ENCODE results near the gene NAPSA.

DNA sequence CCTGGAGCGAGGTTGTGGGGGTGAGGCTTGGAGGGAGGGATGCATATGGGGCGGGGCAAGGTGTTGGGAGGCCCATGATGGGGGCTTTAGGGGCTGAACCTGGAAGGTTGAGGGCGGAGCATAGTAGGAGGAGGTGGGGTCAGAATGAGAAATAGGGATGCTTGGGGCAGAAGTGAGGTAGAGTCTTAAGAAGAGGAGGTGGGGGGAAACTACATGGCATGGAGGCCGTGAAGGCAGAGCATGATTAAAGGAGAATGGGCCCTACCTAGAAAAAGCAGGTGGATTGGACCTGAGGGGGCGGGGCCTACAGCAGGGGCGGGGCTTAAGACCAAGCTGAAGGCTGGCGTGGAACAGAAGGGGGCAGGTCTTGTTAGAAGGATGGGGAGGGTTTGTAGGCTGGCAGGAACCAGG, 11.6 kb upstream of the NAPSA start:
- TF ChIP-seq, protein P1, sequence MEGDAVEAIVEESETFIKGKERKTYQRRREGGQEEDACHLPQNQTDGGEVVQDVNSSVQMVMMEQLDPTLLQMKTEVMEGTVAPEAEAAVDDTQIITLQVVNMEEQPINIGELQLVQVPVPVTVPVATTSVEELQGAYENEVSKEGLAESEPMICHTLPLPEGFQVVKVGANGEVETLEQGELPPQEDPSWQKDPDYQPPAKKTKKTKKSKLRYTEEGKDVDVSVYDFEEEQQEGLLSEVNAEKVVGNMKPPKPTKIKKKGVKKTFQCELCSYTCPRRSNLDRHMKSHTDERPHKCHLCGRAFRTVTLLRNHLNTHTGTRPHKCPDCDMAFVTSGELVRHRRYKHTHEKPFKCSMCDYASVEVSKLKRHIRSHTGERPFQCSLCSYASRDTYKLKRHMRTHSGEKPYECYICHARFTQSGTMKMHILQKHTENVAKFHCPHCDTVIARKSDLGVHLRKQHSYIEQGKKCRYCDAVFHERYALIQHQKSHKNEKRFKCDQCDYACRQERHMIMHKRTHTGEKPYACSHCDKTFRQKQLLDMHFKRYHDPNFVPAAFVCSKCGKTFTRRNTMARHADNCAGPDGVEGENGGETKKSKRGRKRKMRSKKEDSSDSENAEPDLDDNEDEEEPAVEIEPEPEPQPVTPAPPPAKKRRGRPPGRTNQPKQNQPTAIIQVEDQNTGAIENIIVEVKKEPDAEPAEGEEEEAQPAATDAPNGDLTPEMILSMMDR (IDR thresholded peaks at IDR 0.05) = no peak
- TF ChIP-seq POLR2A (IDR thresholded peaks at IDR 0.05) = no peak
- no peak for TF ChIP-seq POLR2AphosphoS5 (IDR thresholded peaks at IDR 0.05)

Data from prostate gland (tissue), 2 donors.